GM21381 (cell line): ENCODE data around the gene ANO2.

Experiments used
- ATAC-seq: cut with Tn5 transposase; IDR thresholded peaks from one replicate; pipeline ENCODE4 v1.9.1; 2021; ENCODE audit warnings: mild to moderate bottlenecking, moderate library complexity; ENCODE audit not compliant: unreplicated experiment

The ANO2 gene

DNA sequence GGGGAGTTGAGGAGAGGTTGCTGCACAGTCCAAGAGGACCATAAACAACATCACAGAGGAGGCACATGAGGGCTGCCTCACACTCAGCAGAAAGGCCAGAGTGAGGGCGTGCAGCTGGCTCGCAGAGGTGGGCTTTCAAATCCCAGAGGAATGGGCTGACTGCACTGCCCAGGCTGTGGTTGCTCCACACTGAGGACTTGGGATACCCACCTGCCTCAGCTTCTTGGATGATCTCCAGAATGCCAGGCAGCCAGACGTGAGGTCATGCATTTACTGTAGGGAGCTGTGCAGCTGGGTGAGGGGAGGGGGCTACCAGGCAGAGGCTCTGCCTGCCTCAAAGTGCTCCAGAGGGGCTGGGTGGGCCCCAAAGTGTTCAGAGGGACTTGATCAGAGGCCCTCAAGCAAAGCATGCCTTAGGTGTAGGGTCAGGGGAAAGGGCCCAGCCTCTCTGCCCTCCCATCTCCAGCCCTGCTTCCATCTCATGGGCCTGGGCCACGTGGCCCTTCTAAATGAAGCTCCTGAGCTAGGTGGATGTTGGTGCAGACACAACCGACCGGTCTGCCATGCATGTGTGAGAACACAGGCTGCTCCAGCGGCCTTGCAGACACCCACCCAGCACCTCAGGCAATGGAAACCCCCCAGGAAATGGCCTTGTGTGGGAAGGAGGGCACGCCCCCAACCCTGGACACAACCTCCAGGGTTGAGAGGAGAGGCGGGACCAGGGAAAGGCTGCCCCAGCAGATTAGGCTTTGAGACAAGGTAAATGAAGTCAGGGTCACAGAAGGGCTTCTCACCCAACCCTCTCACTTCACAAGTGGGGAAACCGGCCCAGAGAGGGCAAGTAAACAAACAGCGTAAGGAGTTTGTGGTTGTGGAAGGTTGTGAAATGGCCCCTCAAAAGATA is 422.4 kb downstream of the ANO2 start:
- ATAC-seq, result no peak

DNA sequence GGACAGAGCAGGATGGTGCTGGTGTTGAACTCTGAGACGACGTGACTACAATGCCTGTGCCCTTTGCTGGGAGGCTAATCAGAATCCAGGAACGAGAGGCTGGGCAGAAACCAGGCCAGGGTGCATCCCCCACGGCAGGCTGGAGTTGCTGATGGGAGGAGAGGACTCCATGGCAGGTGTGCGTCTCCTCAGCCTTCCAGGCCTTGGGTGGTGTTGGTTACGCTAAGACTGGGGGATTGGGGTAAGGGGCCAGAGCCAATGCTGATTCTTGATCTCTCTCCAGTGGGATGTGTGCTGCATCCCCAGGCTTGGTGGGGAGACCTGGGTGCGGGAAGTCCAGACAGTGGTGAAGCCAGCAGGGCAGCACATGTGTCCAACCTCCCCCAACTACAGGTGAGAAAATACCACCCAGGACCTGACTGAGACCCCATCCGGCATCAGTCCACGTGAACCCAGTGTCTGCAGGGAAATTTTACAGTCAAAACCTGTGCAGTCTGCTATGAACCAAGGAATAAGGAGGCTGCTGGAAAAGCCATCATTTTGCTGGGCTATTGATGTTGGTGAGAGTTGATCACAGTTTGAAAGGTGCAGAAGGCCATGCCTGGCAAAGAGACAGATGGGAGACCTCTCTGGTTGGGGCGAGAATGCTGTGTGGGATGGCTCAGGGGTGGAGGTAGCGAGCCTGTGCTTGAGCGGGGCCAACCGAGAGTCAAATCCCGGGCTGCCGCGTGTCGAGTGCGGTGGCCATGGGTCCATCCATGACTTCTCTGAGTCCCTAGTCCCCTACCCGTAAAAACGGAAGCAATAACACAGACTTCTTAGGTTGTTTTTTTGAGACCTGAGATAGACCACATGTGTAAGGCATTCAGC is 423.4 kb downstream of the ANO2 start:
- no peak for ATAC-seq

DNA sequence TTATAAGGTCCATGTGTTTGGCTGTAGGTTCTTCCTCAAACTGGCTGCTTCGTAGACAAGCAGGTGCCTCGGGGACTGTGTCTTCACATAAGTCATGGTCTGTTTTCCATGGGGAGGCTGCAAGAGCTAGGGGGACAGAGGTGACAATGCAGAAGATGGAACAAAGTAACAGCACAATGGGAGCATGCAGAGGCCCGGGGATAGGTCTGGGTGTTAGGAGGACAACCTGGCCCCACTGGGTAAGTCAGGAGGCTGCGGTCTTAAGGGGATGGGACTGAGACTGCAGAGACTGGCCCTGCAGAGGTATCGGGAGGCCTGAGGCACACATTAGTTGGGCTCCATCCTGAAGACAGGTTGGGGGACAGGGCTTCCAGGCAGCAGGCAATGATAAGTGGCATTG is 424.2 kb downstream of the ANO2 start:
- ATAC-seq, result no peak

DNA sequence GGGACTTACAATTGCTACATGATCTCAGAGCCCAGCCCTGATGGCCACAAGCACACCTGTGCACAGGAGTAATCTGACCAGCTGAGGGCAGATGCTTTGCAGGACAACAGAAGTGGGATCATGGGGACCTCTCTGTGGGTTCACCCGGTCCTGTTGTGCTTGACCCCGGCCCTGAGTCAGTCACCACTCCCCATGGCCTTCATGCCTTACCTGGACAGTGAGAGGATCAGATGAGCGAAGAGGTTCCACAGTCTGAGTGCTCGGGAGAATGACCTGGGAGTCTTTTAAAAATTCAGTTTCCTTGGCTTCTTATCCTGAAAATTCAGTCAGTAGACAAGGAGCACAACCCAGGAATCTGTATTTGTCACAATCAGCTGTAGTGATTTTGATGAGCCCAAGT is 425.0 kb downstream of the ANO2 start:
- no peak for ATAC-seq

DNA sequence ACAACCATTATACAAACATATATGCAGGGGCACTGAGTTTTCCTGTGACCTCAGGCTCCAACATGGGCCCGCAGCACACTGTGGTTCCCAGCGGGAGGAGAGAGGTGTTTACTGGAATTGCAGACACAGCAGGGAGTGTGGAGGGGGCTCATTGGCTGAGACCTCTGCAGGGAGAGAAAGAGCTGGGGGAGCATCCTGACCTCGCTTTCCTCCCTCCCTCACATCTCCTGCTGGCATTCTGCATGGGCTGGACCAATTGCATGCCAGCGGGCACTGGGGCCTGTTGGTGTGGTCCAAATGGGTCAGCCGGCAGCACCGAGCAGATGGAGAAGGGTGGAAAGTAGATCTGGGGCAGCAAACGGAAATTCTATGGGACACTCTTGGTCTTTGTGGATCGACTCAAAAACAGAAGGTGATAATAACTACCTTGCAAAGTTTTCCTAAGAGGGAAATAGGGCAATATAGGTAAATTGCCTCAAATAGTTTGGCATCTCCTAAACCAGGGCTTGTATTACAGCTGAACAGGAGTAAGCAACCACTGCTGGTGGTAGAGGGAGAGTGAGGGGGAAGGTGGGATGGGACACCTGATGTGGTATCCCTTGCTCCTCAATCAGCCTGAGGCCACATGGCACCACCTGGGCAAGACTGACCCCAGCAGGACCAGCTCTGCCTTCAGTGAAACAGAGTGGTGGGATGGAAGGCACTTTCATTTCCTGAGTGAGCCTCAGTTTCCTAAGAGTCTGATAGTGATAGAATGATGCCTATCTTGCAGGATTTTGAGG is 426.3 kb downstream of the ANO2 start:
- no peak for ATAC-seq

DNA sequence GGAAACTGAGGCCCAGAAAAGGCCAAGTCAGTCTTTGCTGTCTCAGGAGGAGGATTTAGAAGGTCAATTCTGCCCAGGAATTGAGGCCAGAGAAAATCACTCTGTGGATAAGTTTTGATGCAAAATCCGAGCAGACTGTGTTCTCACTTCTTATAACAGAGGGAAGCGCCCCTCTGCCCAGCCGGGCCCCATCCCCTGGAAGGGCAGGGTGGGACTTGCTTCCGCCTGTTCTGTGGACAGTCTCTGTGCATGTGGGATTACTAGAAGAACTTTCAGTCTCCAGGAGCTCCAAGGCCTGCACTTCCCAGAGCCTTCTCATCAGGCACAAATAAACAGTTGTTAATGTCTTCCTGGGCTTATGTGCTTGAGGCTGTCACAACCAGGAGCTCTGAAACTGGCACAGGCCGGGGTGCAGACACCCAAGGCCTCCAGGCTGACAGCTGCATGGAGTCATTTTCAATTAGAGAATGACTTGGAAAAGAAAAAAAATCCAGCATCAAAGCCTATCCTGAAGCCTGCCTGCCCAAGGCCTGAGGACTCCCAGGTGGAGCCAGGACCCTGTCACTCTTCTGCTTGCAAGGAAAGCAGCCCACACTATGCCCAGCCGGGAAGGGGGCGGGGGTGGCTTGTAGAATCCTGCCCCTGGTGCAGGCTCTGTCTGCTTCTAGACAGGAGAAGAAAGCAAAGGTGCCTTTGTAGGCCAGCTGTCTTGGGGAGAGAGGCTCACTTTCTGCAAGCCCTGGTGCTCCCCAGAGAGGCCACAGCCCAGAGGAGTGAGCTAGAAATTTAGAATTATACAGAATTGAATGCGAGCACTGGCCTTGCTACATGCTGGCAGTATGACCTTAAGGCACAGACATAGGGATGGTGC is 428.5 kb downstream of the ANO2 start:
- no peak for ATAC-seq

DNA sequence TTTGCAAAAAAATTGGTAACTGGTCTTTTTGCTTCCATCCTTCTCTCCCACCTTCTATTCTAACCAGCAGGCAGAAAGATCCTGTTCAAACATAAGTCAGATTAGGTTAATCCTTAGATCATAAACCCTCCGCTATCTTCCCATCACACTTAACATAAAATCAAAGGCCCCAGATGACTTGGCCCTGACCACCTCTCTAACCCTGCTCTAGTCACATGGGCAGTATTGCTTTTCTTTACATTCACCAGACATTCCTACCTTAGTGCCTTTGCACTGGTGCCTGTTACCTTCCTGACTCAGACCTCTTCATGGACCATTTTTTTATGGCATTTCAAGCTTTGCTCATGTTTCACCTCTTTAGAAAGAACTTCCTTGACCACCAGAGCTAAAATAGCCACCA is 429.6 kb downstream of the ANO2 start:
- no peak for ATAC-seq

DNA sequence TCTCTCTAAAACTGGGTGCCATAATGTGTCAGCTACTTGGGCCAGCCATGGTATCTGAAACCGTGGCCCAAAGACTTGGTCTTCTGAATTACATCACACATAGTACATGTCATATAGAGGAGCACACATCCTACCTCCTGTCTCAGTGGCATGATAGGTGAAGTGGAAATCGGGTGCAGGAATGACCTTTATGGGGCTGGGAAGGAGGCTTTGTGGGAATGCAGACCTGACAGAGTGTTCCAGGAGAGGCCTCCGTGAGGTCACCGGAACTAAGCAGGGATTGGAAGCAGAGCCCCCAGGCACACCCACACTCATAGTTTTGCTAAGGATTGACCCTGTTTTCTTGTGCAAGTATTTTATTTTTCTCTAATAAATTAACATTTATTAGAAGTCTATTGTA is 430.5 kb downstream of the ANO2 start:
- ATAC-seq, result no peak

DNA sequence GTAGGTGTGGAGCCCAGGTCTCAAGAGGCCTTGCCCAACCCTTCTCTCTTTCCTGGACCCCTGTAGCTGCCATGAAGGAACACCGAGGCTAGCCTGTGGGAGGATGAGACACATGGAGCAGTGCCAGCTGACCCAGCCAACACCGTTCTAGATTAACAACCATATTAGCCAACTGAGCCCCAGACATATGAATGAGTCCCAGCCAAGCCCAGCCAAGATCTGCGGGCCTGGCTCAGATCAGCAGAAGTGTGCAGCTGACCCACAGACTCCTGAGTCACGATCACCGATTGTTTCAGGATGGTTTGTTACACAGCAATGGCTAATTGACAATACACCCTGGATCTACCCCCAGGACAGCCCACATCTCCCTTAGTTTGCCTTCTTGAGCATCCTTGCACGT is 431.0 kb downstream of the ANO2 start:
- ATAC-seq, result no peak

DNA sequence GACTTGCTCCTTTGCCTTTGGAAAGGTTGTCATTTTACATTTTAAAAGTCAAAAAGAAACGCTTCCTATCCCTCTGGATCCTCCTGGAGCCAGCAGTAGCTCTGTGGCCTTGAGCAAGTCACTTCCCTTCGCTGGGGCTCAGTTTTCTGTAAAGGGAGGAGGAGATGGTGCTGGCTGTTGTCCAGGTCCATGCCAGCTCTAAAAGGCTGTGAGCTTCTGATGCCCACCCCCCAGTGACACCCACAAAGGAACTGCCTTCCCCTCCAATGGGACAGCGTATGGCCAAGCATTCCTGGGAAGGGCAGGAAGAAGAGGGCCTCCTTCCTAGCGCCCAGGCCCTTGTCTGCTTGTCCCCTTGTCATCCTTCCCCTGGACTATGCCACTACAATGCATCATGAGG is 431.7 kb downstream of the ANO2 start:
- no peak for ATAC-seq
